LNCAP (cell line): ENCODE data around the gene DNAJC10.
A peak's percentile ranks its signal among the peaks of the same experiment; 100 is the strongest.

Experiments used
- TF ChIP-seq, protein P1 (sequence below): fragments of 450-650 bp; IDR thresholded peaks from 2 replicates; pipeline ENCODE4 v1.5.1; 2017; ENCODE audit warnings: mild to moderate bottlenecking

DNAJC10 gene

GRCh38 chr2:182758379-182758778 lies 42.3 kb downstream of the DNAJC10 start:
- TF ChIP-seq, protein P1, sequence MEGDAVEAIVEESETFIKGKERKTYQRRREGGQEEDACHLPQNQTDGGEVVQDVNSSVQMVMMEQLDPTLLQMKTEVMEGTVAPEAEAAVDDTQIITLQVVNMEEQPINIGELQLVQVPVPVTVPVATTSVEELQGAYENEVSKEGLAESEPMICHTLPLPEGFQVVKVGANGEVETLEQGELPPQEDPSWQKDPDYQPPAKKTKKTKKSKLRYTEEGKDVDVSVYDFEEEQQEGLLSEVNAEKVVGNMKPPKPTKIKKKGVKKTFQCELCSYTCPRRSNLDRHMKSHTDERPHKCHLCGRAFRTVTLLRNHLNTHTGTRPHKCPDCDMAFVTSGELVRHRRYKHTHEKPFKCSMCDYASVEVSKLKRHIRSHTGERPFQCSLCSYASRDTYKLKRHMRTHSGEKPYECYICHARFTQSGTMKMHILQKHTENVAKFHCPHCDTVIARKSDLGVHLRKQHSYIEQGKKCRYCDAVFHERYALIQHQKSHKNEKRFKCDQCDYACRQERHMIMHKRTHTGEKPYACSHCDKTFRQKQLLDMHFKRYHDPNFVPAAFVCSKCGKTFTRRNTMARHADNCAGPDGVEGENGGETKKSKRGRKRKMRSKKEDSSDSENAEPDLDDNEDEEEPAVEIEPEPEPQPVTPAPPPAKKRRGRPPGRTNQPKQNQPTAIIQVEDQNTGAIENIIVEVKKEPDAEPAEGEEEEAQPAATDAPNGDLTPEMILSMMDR = no peak

DNA sequence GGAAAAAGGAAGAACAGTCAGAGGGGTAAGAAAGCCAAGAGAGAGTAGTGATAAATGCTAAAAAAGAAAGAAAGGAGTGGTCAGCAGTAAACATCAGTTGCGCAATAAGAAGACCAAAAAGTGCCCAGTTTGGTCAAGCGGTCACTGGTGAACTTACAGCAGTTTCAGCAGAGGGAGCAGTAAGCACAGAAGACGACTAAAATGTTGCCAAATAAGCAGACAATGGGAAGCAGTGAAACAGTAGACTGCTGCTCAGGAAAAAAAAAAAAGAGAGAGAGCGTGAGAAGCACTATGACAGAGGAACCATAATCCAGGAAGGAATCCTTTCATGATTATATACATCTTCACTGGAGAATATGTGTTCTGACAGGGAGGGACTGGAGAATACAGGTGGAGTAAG lies 45.8 kb downstream of the DNAJC10 start:
- TF ChIP-seq, protein P1 = no peak

DNA sequence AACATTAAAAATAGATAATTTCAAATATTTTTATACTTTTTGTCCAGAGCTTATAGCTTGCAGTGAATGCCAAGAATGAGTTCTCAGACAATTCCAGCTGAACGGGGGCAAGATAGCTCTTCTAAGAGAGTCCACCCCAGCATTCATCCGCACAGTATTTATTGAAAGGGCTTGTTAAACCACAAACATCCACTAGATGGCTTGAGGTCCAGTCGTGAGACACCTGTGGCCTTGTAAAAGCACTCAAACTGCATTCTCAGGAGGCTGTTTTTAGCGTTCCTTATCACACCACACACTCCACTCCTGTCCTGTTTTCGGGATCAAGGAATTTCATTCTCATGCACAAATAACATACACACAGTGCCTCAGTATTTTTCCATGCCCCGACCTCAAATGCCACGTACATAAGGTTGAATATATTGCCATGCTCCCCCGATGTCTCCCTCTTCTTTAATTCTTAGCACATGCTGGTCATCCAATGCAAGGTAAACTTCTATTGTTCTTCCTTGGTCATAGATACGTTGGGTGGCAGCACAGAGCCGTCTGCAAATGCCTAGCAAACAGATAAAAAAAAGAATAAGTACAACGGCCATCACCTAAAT lies 47.4 kb downstream of the DNAJC10 start:
- TF ChIP-seq, protein P1 = peak; percentile 53

GRCh38 chr2:182766626-182767025 lies 50.6 kb downstream of the DNAJC10 start:
- TF ChIP-seq, protein P1 = no peak

DNA sequence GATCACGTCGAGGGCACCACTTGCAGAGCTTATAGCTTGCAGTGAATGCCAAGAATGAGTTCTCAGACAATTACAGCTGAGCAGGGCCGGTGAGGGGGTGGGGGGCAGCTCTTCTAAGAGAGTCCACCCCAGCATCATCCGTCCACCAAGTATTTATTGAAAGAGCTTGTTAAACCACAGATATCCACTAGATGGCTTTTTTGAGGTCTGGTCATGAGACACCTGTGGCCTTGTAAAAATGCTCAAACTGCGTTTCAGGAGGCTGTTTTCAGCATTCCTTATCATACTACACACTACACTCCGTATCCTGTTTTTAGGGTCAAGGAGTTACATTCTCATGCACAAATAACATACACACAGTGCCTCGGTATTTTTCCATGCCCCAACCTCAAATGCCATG lies 51.5 kb downstream of the DNAJC10 start:
- TF ChIP-seq, protein P1 = peak; percentile 48

DNA sequence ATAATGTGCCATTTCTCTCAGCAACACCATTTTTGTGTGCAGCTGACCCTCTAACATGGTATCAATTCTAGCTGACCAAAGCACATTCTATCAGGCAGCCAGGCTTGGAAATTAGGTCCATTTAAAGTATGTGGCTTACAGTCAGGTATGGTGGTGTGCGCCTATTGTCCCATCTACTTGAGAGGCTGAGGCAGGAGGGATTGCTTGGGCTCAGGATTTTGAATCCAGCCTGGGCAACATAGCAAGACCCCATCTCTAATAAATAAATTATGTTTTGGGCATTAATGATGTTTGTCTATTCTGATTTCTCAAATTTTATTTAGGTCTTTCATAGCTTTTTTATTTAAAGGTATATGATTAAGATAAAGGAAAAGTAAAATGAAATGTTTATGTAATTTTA lies 63.3 kb downstream of the DNAJC10 start:
- TF ChIP-seq, protein P1 = no peak

- TF ChIP-seq, protein P1 = no peak
These were observed 68.1 kb downstream of the DNAJC10 start for GRCh38 chr2:182784058-182784706.

DNA sequence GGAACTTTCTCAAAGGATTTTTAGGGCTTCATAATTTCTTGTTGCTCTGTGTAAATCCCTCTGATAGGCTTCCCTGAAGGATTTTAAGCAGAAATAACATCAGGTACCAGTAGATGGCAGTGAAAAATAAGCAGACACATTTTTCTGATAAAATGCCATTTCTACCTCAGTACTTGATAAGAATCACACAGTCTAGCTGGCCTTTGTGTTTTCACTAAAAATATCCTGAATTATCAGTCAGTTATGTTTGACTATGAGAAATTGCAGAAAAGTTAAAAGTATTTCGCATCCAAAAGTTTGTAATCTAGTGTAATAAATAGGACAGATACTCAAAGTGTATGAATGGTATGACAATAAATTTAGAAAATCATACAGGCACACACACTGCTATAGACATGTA lies 68.7 kb downstream of the DNAJC10 start:
- TF ChIP-seq, protein P1 = peak; percentile 59
